DMS79 treated with DMSO at 0.1 percent for 48 hours (cell line): ENCODE data around the gene ZMYND11.
"Not testable (repeated sequence)": the region's sequence is repeated elsewhere in the genome, so short reads cannot be mapped to it uniquely, and the experiment has no call there.

ENCODE experiments used
- DNase-seq: peaks from one replicate; lab custom pipeline; 2025; lab: John Stamatoyannopoulos, UW

ZMYND11 gene

GRCh38 chr10:132946-133898 lies 2.0 kb upstream of the ZMYND11 start:
- no peak for DNase-seq

DNA sequence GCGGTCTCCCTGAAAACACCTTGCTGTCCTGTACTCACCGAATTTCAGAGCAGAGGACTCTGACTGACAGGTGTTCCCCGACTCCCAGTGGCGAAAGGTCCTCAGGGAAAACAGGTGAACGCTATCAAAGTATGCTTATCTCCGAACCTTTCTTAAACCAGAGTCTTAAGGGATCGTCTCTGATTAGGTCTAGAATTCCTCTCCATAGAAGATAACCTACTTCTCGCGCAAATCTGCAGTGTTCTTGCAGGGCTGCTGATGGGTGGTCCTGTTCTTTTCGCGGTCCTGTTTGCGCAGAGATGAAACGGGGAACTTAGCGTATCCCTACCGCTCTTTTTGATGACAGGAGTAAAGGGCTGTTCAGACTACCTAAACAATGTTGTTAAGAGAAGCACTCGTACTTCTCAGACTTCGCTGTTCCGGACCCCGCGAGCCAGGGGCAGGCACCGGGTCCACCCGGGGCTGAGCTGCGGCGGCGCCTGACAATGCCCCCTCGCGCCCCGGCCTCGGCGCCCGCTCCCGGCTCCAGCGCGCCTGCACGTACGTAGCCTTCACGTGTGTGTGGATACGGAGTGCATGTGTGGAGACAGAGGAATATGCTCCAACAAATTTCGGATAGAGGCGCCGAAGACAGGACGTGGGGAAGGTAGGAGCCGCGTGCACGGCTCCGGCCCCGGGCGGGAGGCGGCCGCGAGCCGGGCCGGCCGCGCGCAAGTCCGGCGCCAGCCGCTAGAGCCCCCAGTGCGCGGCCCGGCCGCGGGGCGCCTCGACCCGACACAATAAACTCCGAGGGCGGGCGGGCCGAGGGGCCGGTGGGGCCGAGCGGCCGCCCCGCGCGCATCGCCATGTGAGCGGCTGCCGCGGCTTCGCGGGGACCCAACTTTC lies 766 bp upstream of the ZMYND11 start:
- DNase-seq, result peak; percentile 19

- peak; percentile 33 for DNase-seq
Measured at GRCh38 chr10:135601-136464, 578 bp downstream of the ZMYND11 start.

DNA sequence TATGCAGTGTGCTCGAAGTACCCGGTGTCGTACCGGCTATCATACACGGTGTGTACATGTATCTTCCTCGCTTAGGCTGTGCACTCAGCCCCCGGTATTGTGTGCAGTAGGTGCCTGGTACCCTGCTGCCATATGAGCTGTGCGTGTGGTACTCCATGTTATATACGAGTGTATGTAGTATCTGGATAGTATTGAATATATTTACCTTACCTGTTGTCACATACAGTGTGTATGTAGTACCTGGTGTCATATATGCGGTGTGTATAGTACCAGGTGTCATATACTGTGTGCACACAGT lies 1.2 kb downstream of the ZMYND11 start:
- no peak for DNase-seq

- no peak for DNase-seq
Measured at GRCh38 chr10:137031-137430, 1.8 kb downstream of the ZMYND11 start.

DNA sequence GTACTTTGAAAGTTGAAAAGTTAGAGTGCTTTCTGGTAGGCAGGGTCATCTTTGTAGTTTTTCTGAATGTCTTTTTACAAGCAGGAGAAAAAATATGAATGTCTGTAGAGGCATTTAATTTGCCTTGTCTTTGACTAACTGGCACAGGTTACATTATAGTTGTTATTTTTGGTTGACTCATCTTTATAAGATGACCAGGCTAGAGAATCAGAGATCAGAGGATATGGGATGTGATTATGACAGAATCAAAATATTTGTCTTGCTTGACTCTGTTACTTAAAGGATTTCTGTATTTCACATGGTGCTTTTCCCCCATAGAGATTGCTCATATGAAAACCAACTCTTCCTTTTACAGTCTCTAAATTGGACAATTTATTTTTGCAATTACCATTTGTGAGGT lies 2.4 kb downstream of the ZMYND11 start:
- no peak for DNase-seq

GRCh38 chr10:142371-142770 lies 7.1 kb downstream of the ZMYND11 start:
- DNase-seq, result no peak

DNA sequence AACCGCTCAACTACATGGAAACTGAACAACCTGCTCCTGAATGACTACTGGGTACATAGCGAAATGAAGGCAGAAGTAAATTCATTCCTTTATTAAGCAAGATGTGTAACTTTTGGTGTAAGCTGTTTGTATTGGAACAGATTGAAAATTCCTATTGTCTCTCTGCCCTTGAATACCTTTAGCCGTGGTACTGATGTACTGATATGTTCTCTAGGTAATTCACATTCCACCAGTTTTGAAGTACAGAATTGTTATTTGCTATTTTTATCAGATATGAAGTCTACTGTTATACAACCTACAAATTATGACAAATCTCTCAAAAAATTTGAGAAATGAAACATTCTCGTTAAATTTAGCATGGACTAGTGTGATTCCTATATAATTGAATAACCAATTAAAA lies 17.7 kb downstream of the ZMYND11 start:
- no peak for DNase-seq

GRCh38 chr10:154348-154747 lies 19.1 kb downstream of the ZMYND11 start:
- DNase-seq, result no peak

DNA sequence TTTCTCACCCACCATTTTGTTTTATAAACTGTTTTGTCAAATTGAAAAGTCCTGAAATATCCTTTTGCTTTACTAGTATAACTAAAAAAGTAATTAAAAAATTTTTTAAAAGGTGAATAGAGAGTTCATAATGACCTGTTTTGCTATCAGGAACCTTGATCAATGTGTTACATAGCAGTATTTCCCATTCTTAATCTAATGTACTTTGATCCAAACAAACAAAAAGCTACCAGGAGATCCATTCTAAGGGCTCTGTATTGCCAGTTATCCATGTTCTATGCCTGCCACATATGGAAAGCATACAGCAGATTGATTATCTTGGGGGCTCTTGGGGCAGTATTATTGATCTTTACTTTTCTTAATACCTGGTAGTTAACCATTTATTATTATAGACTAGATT lies 32.1 kb downstream of the ZMYND11 start:
- no peak for DNase-seq

- DNase-seq, result no peak
Measured at GRCh38 chr10:173741-174140, 38.5 kb downstream of the ZMYND11 start.

DNA sequence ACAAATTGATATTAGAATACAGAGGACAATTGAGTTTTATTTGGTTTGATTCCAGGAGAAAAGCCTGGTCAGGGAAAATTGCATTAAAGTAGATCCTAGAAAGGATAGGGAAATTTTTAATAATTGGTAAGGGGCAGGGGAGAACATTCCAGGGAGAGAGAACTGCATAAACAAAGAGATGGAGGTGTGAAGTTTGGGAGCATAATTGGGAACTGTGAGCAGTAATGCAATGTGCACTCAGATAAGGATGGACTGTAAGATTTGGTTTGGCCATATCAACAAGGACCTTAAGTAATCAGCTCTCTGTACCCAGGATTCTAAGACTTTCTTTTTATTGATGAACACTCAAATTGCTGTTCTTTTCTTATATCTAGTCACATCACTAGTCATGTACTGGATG lies 41.4 kb downstream of the ZMYND11 start:
- DNase-seq, result no peak

DNA sequence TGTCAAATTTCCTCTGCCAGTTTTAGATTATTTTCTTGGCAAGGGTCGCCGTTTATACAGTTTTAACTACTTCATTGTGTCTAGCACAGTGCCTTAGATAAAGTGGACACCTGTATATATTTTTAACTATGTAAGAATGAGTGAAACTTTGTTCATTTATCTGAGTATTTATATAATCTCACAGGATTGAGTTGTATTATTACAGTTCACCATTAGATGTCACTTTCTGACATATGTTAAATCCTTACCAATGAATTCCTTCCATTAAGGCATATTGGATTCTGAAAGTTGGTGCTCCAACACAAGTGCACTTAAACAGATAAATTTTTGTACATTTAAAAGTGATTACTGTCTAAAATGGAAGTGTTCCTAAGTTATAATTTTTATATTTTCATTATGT lies 43.0 kb downstream of the ZMYND11 start:
- peak; percentile 4 for DNase-seq

DNA sequence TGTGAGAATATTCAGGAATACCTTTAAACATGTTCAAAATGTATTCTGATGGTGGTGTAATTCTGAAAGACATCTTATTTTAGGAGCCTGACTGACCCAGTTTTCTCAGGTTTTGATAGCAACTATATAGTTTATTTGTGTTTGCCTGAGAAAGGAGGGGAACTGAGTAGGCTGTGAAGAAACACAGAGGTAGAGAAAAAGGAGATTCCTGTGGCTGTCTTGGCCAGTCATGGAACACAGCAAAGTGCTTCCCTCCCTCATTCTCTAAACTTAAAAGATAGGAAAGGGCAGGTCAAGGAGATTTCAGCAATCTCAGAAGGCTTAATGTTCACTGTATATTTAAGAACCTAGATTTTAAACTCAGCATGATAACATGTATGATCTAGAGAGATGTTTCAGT lies 43.5 kb downstream of the ZMYND11 start:
- no peak for DNase-seq

GRCh38 chr10:182441-183201 lies 47.4 kb downstream of the ZMYND11 start:
- DNase-seq, result no peak

- no peak for DNase-seq
Measured at GRCh38 chr10:184174-184573, 48.9 kb downstream of the ZMYND11 start.

- no peak for DNase-seq
Measured at GRCh38 chr10:184911-185310, 49.7 kb downstream of the ZMYND11 start.

- not testable (repeated sequence) for DNase-seq
Measured at GRCh38 chr10:185571-185970, 50.3 kb downstream of the ZMYND11 start.

DNA sequence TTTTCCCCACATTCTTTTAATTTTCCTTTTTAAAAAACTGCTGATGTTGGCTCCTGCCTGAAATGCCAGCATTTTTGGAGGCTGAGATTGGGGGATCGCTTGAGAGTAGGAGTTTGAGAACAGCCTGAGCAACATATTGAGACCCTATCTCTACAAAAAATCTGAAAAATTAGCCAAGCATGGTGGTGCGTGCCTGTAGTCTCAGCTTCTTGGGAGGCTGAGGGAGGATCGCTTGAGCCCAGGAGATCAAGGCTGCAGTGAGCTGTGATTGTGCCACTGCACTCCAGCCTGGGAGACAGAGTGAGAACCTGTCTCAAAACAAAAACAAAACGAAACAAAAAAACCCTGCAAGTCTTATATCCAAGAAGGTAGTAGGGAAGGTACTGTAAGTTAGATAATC lies 51.7 kb downstream of the ZMYND11 start:
- no peak for DNase-seq

- no peak for DNase-seq
Measured at GRCh38 chr10:188546-188945, 53.3 kb downstream of the ZMYND11 start.

- DNase-seq, result no peak
Measured at GRCh38 chr10:190216-190615, 55.0 kb downstream of the ZMYND11 start.
